ENCODE measurements around the gene RPS6KA1.
"Not testable (repeated sequence)": the region's sequence is repeated elsewhere in the genome, so short reads cannot be mapped to it uniquely, and the experiment has no call there.

GRCh38 chr1:26612627-26613026 lies 83.1 kb downstream of the RPS6KA1 start:
- TF ChIP-seq CTCF (IDR thresholded peaks at IDR 0.05; ENCODE audit: low read length); EZH2 (optimal IDR thresholded peaks at IDR 0.05; ENCODE audit: low read depth, low read length); EZH2phosphoT487 (IDR thresholded peaks at IDR 0.05; ENCODE audit: low read length): not testable (repeated sequence)

All from MM.1S (cell line).